Body of pancreas (tissue), 4 donors: ENCODE data around the gene BTNL9.

ENCODE experiments used
- POLR2A ChIP-seq, 3 donors: fragments of 450-650 bp; IDR thresholded peaks; one replicate each; pipeline ENCODE4 v1.6.1; 2016; ENCODE audit warnings: antibody characterized with exemption in 3 of 3, mild to moderate bottlenecking in 2 of 3
- TF ChIP-seq, protein P1 (sequence below), 7 experiments: fragments of 450-650 bp in 4 of 7; fragments of 200-600 bp in 3 of 7; sonication (generic) in 3 of 7; IDR thresholded peaks; one replicate each; pipeline ENCODE4 v1.5.1; 2016 to 2019; ENCODE audit warnings: antibody characterized with exemption in 7 of 7

DNA sequence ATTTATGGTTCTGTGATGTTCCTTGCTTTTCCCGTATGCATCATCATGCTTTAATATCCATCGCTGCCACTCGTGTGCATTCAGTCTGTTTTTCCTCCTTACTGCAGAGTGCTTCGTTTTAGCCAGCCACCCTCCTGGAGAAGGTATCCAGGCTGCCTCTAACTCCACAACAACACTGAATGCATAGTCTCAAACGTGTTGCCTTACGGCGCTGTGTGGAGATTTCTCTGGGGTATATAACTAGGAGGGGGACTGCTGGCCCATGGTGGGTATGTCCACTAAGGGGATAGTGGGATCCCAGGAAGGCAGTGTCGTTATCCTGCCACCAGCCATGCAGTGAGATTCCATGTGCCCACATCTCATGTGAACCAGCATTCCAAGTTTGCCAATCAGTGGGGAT is 16.4 kb downstream of the BTNL9 start:
- TF ChIP-seq, protein P1, sequence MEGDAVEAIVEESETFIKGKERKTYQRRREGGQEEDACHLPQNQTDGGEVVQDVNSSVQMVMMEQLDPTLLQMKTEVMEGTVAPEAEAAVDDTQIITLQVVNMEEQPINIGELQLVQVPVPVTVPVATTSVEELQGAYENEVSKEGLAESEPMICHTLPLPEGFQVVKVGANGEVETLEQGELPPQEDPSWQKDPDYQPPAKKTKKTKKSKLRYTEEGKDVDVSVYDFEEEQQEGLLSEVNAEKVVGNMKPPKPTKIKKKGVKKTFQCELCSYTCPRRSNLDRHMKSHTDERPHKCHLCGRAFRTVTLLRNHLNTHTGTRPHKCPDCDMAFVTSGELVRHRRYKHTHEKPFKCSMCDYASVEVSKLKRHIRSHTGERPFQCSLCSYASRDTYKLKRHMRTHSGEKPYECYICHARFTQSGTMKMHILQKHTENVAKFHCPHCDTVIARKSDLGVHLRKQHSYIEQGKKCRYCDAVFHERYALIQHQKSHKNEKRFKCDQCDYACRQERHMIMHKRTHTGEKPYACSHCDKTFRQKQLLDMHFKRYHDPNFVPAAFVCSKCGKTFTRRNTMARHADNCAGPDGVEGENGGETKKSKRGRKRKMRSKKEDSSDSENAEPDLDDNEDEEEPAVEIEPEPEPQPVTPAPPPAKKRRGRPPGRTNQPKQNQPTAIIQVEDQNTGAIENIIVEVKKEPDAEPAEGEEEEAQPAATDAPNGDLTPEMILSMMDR (IDR thresholded peaks at IDR 0.05): no peak
- no peak for TF ChIP-seq POLR2A (IDR thresholded peaks at IDR 0.05)
